GM10266 (cell line): ENCODE measurements around the gene RAB33B.

Experiments used
- DNase-seq: peaks from one replicate; pipeline ENCODE4 v3.0.0; 2012; ENCODE audit errors: extremely low spot score
- TF ChIP-seq, protein P1 (sequence below): IDR thresholded peaks from 2 replicates; pipeline ENCODE4 v1.5.1; 2012; ENCODE audit warnings: mild to moderate bottlenecking, low read depth; ENCODE audit not compliant: control insufficient read depth, insufficient read depth; ENCODE audit errors: missing control alignments

RAB33B gene

DNA sequence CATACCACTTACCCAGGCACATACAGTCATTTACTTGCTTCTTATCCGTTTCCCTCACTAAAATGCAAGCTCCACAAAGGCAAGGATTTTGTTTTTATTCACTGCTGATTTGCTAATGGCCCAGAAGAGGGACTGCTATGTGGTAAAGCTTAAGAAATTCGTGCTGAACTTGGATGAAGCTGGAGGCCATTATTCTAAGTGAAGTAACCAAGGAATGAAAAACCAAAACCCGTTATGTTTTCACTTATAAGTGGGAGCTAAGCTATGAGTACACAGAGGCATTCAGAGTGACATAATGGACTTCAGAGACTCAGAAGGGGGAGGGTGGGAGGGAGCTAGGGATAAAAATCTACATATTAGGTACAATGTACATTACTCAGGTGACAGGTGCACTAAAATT is 47.2 kb downstream of the RAB33B start:
- TF ChIP-seq, protein P1, sequence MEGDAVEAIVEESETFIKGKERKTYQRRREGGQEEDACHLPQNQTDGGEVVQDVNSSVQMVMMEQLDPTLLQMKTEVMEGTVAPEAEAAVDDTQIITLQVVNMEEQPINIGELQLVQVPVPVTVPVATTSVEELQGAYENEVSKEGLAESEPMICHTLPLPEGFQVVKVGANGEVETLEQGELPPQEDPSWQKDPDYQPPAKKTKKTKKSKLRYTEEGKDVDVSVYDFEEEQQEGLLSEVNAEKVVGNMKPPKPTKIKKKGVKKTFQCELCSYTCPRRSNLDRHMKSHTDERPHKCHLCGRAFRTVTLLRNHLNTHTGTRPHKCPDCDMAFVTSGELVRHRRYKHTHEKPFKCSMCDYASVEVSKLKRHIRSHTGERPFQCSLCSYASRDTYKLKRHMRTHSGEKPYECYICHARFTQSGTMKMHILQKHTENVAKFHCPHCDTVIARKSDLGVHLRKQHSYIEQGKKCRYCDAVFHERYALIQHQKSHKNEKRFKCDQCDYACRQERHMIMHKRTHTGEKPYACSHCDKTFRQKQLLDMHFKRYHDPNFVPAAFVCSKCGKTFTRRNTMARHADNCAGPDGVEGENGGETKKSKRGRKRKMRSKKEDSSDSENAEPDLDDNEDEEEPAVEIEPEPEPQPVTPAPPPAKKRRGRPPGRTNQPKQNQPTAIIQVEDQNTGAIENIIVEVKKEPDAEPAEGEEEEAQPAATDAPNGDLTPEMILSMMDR: no peak
- no peak for DNase-seq

DNA sequence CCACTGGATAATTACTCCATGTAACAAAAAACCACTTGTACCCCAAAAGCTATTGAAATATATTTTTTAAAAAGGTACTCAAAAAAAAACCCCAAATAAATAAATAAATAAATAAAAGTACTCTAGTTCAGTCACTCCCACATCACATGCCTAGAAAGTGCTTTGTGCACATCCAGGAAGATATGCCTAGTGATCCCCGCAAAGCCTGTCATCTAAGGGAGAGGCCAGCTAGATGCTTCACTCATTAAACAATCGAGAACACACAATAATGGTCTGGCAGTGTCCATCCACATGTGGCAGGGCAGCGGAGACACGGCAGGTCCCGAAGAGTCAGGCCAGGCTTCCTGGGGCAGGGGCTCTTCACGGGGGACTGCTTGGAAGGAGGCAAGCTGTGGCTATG is 47.6 kb downstream of the RAB33B start:
- TF ChIP-seq, protein P1: no peak
- DNase-seq: no peak

DNA sequence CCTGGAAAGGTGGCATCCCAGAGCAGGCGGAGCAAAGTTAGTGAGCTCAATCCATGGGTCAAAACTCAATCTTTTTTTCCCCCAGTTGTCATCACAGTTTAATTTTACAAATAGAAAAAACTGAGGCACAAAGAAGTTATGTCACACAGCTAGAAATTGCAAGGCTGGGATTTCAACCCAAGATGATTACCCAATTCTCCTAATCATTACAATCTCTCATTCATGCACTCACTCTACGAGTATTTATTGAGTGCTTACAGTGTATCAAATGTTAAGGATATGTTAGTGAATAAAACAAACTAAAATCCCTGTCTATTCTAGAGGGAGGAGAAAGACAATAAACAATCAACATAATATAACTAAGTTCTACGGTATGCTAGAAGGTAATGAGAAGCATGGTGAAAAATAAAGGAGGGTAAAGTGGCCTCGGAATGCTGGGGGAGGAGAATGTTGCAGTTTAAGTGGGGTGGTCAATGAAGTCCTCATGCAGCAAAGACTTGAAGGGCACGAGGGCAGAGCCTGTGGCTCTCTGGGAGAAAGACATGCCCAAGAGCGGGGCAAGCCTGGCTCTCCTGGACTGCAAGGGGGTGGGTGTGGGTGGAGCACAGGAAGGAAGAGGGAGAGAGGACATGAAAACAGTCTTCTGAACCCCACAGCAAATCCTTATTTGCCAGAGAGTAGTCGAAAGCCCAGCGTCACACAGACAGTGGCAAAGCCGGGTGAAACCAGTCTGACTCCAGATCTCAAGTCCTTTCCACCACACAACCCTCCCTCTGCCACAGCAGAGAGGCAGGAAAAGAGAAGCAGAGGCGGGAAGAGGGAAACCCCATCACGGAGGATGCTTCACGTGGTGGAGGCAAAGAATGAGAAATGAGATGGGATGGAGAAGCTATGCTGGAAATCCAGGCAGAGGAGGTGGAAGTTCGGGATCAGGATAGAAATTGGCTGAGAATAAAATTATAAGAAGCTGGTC is 48.3 kb downstream of the RAB33B start:
- TF ChIP-seq, protein P1: no peak
- DNase-seq: no peak

DNA sequence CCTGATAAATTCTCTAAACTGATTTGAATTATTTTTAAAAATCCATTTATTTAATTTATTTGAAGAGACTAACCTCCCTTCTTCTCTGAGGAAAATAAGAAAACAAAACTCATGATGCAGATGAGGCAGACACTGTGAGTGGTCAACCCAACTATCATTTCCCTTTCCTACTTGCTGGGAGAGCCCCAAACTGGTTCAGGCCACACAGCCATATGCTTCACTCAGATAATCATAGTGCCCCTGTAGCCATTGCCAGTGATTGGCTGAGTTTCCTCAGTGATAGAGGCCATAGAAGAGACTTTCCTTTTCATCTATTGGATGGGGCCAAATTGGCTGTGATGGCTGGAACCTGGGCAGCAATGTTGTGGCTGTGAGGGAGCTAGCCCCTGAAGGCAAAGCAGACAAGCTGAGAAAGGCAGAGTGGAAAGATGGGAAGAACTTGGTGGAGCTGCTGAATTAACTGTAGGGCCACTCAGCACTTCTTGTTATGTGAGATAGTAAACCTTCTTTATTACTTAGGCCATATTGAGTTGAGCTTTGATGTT is 49.8 kb downstream of the RAB33B start:
- DNase-seq: no peak
- TF ChIP-seq, protein P1: no peak

DNA sequence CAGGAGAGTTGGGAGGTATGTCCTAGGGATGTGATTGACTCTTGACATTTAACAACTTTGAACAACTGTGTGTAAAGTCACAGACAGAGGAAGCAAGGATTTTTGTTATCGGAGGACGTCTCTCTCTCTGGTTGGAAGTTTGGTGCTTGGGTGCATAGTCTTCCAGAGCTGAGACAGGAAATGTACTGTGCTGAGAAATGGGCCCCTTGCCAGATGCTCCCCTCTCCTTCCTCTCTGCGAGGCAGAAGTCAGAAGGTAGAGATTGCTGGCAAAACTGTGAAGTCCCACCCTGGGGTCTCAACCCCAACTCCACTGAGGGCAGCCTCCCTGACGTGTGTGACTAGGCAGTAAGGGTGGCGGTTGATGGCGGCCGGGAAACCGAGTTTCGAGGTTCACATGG is 52.9 kb downstream of the RAB33B start:
- DNase-seq: no peak
- TF ChIP-seq, protein P1: no peak

DNA sequence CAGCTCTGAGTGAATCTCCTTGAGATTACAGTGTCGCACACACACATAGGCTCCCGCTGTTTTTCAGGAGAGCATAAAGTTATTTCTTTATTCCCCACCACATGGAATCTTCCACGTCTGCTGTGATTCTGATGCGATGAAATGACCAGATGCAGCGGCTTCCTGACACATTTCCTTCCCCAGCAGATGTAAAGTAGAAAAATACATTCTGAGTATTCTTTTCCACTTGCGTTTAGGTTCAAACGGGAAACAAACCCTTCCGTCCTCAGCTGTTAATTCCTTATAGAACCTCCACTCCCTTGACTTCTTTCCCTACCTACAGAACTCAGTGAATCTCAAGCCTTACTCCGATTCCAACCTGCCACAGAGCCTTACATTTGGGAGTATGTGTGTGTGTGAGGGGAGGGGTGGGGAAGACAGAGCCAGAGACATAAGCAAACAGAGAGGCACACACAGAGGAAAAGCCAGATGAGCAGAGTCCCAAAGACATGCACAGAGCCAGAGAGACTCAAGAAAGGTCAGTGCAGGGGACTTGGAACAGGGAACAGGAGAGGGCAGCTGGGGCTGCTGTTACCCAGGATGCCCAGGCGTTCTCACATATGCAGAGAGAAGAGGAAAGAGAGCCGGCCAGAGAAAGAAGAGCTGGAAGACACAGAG is 54.8 kb downstream of the RAB33B start:
- DNase-seq: no peak
- TF ChIP-seq, protein P1: no peak
